Type B pancreatic cell (in vitro differentiated cells): ENCODE data around the gene ZDHHC14. TPM values are rescaled to one million over a fixed set of nuclear protein-coding genes. Genes with fewer than 3 reads are reported as not detected.

Source experiments
- DNase-seq: peaks from one replicate; pipeline ENCODE4 v3.0.0; 2021; ENCODE audit warnings: mixed read lengths; ENCODE audit not compliant: unreplicated experiment; ENCODE audit errors: extremely low spot score
- H3K27ac Mint-ChIP-seq: 2 replicates; pipeline ENCODE4 v1.8.0; 2021; ENCODE audit warnings: mild to moderate bottlenecking, mixed read lengths
- H3K27me3 Mint-ChIP-seq: 2 replicates; pipeline ENCODE4 v1.8.0; 2021; ENCODE audit warnings: mixed read lengths
- H3K36me3 Mint-ChIP-seq: 2 replicates; pipeline ENCODE4 v1.8.0; 2021; ENCODE audit warnings: mixed read lengths
- H3K4me1 Mint-ChIP-seq: one replicate; pipeline ENCODE4 v1.8.0; 2021; ENCODE audit warnings: mixed read lengths; ENCODE audit not compliant: unreplicated experiment
- H3K4me3 Mint-ChIP-seq: 2 replicates; pipeline ENCODE4 v1.8.0; 2021; ENCODE audit warnings: mild to moderate bottlenecking, mixed read lengths
- H3K9me3 Mint-ChIP-seq: 2 replicates; pipeline ENCODE4 v1.8.0; 2021; ENCODE audit warnings: mixed read lengths
- CTCF ChIP-seq: fragments of 200-600 bp; sonication (generic); conservative IDR thresholded peaks from 2 replicates; pipeline ENCODE4 v1.5.0; 2021; ENCODE audit warnings: antibody characterized with exemption, mild to moderate bottlenecking
- total RNA-seq: library from RNA; stranded (reverse); gene quantifications from 2 replicates; pipeline ENCODE4 v1.2.1, GENCODE V29; 2021; ENCODE audit warnings: low replicate concordance

Gene ZDHHC14
- total RNA-seq, 1 donor from 2014 or later, result 11.1 TPM

GRCh38 chr6:157570104-157570503 lies 189.1 kb downstream of the ZDHHC14 start:
- no peak for DNase-seq
- no peaks in the 10 kb centered on the region for H3K4me1 Mint-ChIP-seq
- no peak overlapping the region for H3K4me3 Mint-ChIP-seq
- no peak for TF ChIP-seq CTCF
- H3K27ac Mint-ChIP-seq, result no peak overlapping the region
- no peaks in the 10 kb centered on the region for H3K9me3 Mint-ChIP-seq
- H3K36me3 Mint-ChIP-seq, result no peaks in the 10 kb centered on the region
- no peaks in the 10 kb centered on the region for H3K27me3 Mint-ChIP-seq

DNA sequence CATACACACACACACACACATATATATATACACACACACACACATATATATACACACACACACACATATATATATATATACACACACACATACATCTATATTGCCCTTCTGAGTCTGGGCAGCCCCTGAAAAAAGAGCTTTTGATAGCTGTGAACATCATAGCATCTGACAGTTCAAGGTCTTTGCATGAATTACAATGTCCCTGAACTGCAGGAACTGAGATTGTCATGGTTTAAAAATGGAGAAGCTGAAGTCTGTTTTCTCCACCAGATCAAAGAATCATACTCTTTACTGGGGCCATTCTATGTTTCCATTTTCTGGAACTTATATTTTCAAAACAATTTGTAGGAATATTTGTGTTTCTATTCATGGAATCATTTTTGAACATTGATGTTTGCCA lies 189.8 kb downstream of the ZDHHC14 start:
- Mint-ChIP-seq H3K27me3 (no peaks in the 10 kb centered on the region), H3K4me3 (no peak overlapping the region), H3K4me1 (no peaks in the 10 kb centered on the region), H3K36me3 (no peaks in the 10 kb centered on the region), H3K27ac (no peak overlapping the region), H3K9me3 (no peaks in the 10 kb centered on the region)
- no peak for DNase-seq
- TF ChIP-seq CTCF, result no peak

GRCh38 chr6:157571269-157571668 lies 190.3 kb downstream of the ZDHHC14 start:
- DNase-seq, result no peak
- H3K36me3 Mint-ChIP-seq, result no peaks in the 10 kb centered on the region

GRCh38 chr6:157571950-157572349 lies 191.0 kb downstream of the ZDHHC14 start:
- no peak for DNase-seq
- no peaks in the 10 kb centered on the region for H3K36me3 Mint-ChIP-seq
- no peaks in the 10 kb centered on the region for H3K27me3 Mint-ChIP-seq
- H3K4me1 Mint-ChIP-seq, result no peaks in the 10 kb centered on the region
- no peaks in the 10 kb centered on the region for H3K9me3 Mint-ChIP-seq
- TF ChIP-seq CTCF, result no peak
- no peak overlapping the region for H3K4me3 Mint-ChIP-seq
- H3K27ac Mint-ChIP-seq, result no peak overlapping the region

More at GRCh38 chr6:157571269-157571668, 190.3 kb downstream of the ZDHHC14 start:
- Mint-ChIP-seq H3K4me3 (no peak overlapping the region), H3K9me3 (no peaks in the 10 kb centered on the region), H3K4me1 (no peaks in the 10 kb centered on the region), H3K27me3 (no peaks in the 10 kb centered on the region), H3K27ac (no peak overlapping the region)
- TF ChIP-seq CTCF, result no peak

- DNase-seq, result no peak
- TF ChIP-seq CTCF, result no peak
- no peaks in the 10 kb centered on the region for H3K36me3 Mint-ChIP-seq
- no peaks in the 10 kb centered on the region for H3K27me3 Mint-ChIP-seq
- no peaks in the 10 kb centered on the region for H3K9me3 Mint-ChIP-seq
- no peak overlapping the region for H3K4me3 Mint-ChIP-seq
- no peaks in the 10 kb centered on the region for H3K4me1 Mint-ChIP-seq
- H3K27ac Mint-ChIP-seq, result no peak overlapping the region
Observed at GRCh38 chr6:157574851-157575424, 193.9 kb downstream of the ZDHHC14 start.
